ENCODE results near the gene SUPT3H.
"Not testable (repeated sequence)": the region's sequence is repeated elsewhere in the genome, so short reads cannot be mapped to it uniquely, and the experiment has no call there.

SUPT3H gene

DNA sequence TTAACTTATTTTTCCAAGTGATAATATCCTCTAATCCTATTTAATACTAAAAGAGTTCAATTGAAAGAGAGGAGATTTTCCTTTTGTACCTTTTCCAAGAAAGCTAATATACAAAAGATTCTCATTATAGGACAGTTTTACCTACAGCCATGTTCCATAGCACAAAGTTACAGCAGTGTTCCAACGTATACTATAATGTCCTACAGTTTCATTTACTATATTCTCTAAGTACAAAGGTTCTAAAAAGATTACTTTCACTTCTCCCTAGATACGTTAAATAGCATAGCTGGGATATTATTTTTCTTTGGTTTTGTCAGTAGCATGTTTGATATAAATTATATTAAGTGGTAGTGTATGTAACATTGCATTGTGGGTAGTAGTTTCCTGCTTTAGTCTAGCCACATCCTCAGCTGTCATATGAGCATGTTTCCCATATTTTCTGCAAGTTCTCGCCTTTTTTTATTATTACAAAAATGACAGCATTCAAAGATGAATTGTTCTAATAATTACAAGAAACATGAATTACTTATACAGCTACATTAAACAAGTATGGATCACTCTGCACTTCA lies 54.0 kb downstream of the SUPT3H start:
- DNase-seq (ENCODE audit: low spot score): no peak

DNA sequence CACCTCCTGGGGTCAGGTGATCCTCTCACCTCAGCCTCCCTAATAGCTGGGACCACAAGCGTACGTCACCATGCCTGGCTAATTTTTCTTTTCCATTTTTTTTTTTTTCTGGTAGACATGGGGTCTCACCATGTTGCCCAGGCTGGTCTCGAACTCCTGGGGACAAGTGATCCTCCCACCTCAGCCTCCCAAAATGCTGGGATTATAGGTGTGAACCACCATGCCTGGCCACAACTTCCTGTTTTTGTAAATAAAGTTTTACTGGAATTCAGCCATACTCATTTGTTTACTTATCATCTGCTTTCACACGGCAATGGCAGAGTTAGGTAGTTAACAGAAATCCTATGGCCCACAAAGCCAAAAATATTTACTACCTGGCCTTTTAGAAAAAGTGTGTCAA lies 57.4 kb downstream of the SUPT3H start:
- no peak for DNase-seq (ENCODE audit: low spot score)

DNA sequence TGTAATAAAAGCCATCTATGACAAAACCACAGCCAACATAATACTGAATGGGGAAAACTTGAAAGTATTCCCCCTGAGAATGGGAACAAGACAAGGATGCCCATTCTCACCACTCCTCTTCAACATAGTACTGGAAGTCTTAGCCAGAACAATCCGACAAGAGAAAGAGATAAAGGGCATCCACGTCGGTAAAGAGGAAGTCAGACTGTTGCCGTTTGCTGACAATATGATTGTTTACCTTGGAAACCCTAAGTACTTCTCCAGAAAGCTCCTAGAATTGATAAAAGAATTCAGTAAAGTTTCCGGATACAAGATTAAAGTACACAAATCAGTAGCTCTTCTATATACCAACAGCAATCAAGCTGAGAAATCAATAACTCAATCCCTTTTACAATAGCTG lies 63.6 kb downstream of the SUPT3H start:
- DNase-seq (ENCODE audit: low spot score): no peak

DNA sequence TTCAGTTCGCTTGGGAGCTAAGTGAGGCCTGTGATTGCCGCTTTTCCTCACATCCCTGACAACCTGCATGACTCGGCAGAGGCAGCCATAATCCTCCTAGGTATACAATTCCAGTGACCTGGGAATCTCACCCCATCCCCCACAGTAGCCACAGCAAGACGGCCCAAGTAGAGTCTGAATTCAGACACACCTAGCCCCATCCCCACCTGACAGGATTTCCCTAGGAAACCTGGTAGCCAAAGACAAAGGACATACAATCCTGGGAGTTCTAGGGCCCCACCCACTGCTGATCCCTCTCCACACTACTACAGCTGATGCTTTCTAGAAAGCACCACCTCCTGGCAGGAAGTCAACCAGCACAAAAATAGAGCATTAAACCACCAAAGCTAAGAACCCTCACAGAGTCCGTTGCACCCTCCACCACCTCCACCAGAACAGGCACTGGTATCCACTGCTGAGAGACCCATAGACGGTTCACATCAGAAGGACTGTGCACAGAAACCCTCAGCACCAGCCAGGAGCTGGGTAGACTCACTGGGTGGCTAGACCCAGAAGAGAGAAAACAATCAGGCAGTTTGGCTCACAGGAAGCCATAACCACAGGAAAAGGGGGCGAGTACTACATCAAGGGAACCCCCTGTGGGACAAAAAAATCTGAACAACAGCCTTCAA lies 67.5 kb downstream of the SUPT3H start:
- DNase-seq (ENCODE audit: low spot score): no peak

DNA sequence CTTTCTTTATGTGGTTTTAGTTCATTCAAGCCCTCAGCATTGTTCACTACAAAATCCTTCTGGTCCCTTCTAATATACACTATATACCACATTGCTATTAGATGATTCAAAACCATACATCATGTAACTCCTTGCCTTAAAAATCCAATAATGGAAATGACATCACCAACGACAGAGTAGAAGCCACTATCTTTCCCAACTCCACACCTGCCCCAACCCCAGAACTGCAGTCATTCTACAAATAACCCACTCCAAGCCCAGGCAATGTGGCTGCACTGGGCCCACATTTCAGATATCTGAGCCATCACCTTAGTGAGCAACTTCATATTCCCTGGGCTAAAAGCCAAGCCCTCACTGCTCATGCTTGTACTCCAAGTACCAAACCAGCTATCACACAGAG lies 72.2 kb downstream of the SUPT3H start:
- no peak for DNase-seq (ENCODE audit: low spot score)

DNA sequence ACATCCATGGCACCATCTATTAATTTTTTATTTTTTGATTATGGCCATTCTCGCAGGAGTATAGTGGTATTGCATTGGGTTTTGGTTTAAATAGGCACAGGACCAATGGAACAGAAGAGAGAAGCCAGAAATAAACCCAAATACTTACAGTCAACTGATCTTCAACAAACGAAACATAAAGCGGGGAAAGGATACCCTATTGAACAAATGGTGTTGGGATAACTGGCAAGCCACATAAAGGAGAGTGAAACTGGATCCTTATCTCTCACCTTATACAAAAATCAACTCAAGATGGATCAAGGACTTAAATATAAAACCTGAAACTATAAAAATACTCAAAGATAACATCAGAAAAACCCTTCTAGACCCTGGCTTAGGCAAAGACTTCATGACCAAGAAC lies 74.9 kb downstream of the SUPT3H start:
- no peak for DNase-seq (ENCODE audit: low spot score)

DNA sequence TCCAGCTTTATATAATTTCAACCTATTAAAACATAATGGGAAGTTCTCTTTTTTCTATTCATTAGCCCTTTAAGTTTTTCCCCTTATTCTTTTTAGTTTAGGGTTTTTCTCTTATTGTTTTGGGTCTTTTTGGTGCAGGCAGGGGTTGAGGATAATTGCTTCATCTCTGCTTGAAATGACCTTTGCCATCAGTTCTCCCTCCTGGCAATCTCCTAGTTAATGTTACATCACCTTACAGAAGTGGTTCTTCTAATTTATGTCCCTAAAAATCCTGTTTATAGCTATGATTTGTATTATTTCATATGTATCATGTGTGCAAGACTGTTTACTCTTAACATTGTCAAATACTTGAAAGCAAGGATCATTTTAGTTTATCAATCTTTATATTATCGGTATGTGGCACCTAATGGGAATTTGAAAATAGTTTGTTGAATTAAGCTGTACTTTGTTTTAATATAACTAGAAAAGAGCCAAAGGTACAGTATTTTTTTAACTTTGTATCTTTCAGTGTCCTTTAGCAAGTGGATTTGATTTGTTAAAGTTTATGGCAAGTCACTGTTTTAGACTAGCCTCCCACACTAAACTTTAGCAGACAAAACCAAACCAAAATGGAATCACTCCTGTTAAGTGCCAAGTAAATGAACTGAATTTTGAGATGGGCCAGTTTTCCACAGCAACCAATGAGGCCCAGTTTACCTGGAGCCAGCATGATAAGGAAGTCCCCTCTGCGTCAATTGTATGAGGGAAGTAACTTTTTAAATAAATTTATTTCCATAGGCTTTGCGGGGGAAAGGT lies 76.2 kb downstream of the SUPT3H start:
- DNase-seq (ENCODE audit: low spot score): no peak

DNA sequence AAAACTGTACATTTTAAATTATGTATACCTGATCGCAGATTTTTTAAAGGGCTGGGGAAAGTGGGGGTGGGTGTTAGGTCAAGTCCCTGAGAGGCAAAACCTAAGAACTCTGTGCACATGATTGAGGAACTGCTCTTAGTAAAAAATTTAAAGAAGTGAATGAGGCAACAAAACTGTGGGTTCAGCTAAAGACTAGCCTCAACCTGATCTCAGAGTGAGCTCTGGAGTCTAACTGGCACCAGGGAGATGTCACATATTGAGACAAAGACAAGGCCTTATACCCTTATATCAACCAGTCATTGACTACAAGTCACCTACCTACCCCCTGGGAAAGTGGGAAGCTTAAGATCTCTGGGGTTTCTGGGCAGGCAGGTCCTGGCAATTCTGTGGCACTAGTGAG lies 77.0 kb downstream of the SUPT3H start:
- DNase-seq (ENCODE audit: low spot score): no peak

DNA sequence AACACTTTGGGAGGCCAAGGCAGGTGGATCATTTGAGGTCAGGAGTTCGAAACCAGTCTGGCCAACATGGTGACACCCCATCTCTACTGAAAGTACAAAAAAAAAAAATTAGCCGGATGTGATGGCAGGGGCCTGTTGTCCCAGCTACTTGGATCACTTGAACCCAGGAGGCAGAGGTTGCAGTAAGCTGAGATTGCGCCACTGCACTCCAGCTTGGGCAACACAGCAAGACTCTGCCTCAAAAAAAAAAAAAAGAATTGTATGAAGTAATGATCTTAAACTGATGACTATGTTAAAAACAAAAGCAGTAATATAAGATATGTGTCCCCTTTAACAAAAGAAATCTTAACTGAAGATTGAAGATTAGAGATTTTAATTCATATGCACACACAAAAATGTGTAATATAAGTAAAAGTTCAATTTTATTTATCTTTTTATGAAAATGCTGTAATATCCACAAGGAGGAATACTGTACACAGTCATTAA lies 78.6 kb downstream of the SUPT3H start:
- DNase-seq (ENCODE audit: low spot score): no peak

DNA sequence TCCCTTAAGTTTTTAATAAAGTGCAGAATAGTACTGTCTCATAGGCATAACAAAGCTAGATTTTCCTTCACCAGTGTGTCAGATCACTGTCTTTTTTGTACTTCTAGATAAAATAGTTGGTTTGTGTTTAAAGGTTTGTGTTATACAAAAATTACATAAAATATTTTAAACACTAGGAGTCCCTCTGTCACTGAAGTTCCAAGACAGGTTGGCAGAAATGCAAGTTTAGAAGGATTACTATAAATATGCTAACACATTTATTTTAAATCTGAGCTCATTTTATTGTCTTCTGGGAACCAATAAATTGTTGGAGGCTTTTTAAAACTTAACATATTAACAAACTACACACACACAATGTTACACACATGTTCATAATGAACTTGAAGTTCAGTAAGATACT lies 80.4 kb downstream of the SUPT3H start:
- no peak for DNase-seq (ENCODE audit: low spot score)

DNA sequence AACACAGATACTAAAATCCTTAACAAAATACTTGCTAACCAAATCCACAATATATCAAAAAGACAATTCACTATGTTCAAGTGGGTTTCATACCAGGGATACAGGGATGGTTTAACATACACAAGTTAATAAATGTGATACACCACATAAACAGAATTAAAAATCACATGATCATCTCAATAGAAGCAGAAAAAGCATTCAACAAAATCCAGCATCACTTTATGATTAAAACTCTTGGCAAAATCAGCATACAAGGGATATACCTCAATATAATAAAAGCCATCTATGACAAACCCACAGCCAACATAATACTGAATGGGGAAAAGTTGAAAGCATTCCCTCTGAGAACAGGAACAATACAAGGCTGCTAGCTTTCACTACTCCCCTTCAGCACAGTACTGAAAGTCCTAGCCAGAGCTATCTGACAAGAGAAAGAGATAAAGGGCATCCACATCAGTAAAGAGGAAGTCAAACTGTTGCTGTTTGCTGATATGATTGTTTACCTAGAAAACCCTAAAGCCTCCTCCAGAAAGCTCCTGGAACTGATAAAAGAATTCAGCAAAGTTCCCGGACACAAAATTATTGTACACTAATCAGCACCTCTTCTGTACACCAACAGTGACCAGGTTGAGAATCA lies 83.6 kb downstream of the SUPT3H start:
- DNase-seq (ENCODE audit: low spot score): not testable (repeated sequence)

DNA sequence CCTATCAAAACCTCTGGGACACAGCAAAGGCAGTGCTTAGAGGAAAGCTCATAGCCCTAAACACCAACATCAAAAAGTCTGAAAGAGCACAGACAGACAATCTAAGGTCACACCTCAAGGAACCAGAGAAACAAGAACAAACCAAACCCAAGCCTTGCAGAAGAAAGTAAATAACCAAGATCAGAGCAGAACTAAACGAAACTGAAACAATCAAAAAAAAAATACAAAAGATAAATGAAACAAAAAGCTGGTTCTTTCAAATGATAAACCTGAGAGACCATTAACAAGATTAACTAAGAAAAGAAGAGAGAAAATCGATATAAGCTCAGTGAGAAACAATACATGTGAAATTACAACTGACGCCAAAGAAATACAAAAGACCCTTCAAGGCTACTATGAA lies 84.4 kb downstream of the SUPT3H start:
- DNase-seq (ENCODE audit: low spot score): no peak

DNA sequence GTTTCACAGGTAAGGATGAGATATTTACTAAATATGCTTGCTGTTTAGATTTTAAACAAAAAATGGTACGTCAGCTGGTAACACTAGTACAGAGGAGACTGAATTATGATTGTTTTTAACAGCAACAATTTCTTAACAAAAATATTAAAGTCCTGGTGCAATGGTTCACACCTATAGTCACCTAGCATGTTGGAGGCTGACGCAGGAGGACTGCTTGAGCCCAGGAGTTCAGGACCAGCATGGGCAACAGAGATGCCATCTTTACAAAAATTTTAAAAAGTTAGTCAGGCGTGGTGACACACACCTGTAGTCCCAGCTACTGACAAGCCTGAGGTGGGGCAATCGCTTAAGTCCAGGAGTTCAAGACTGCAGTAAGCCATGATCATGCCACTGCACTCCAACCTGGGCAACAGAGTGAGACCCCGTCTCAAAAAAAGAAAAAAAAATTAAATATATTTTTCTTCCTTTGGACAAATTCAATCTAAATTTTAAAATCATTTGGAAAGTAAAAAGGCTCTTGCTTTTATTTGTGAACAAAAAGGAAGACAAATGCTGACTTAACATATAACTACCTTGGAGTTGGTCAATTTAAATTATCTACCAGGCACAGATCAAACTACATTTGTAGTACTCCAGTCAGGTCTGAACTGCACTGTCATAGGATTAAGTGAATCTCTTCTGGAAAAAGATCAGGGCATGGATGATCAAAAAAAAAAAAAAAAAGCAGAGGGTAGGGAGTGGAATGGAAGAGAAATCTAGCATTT lies 87.8 kb downstream of the SUPT3H start:
- DNase-seq (ENCODE audit: low spot score): no peak

DNA sequence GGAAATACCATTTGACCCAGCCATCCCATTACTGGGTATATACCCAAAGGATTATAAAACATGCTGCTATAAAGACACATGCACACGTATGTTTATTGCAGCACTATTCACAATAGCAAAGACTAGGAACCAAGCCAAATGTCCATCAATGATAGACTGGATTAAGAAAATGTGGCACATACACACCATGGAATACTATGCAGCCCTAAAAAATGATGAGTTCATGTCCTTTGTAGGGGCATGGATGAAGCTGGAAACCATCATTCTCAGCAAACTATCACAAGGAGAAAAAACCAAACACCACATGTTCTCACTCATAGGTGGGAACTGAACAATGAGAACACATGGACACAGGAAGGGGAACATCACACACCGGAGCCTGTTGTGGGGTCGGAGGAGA lies 91.0 kb downstream of the SUPT3H start:
- DNase-seq (ENCODE audit: low spot score): not testable (repeated sequence)

DNA sequence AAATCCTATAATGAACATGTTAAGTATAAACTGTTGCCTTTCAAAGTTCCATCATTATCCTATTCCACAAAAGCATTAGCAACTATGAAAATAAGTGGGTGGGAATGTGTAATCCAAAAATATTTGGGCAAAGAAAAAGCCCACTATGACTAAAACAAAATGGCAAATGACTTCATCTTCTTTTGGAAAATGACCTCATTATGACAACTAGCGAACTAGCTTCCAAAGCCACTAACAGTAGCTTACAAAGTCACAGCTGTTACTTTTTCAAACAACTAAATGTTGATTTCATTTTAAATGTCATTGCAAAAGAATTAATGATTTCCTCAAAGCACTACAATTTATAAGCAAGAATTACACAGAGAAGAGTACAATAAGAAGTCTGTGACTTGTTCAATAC lies 99.4 kb downstream of the SUPT3H start:
- DNase-seq (ENCODE audit: low spot score): no peak

DNA sequence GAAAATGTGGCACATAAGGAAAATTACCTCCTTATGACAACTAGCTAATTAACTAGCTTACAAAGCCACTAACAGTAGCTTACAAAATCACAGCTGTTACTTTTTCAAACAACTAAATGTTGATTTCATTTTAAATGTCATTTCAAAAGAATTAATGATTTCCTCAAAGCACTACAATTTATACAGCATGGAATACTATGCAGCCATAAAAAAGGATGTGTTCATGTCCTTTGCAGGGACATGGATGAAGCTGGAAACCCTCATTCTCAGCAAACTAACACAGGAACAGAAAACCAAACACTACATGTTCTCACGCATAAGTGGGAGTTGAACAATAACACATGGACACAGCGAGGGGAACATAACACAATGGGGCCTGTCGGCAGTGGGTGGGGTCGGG lies 100.0 kb downstream of the SUPT3H start:
- DNase-seq (ENCODE audit: low spot score): not testable (repeated sequence)

DNA sequence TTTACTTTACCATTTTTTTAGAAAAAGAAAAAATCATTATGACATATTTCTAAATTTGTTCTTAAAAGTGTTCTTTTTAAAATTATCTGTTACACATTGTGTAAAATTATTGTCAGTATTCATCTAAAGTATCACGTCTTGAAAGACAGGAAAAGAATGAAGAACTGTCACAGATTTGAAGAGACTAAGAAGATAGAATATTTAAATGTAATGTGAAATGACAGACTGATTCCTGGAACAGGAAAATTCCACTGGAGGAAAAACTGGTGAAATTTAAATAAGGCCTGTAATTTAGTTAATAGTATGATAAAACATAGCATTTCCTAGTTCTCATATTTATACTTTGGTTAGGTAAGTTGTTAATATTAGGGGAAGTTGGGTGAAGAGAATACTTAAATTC lies 102.4 kb downstream of the SUPT3H start:
- DNase-seq (ENCODE audit: low spot score): no peak

DNA sequence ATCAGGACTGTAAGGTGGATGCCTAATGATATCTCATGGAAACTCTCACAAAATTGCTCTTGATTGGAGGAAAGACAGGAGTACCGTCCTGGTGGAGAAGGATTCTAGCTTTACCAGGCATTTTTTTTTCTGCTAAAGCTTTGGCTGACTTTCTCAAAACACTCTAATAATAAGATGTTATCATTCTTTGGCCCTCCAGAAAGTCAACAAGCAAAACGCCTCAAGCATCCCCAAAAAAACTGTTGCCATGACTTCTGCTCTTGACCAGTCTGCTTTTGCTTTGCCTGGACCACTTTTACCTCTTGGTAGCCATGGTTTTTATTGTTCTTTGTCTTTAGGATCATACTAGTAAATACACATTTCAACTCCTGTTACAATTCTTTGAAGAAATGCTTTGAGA lies 105.1 kb downstream of the SUPT3H start:
- DNase-seq (ENCODE audit: low spot score): no peak

DNA sequence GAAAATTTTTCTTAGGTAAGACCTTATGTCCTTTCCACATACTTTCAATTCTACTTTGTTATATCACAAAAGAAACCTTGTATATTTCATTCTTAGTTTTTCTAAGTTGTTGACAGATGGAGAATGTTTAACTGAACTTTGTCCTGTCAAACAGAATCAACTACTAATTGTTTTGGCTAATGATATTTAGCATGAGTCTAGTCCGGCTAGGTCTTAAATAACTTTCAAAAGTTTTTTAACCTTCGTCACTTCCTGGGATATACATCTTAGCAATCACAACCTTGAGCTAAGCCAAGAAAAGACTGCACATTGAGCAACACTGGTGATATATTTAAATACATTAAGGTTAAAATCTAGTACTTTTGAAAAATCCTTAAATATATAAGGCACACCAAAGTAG lies 112.5 kb downstream of the SUPT3H start:
- DNase-seq (ENCODE audit: low spot score): no peak

DNA sequence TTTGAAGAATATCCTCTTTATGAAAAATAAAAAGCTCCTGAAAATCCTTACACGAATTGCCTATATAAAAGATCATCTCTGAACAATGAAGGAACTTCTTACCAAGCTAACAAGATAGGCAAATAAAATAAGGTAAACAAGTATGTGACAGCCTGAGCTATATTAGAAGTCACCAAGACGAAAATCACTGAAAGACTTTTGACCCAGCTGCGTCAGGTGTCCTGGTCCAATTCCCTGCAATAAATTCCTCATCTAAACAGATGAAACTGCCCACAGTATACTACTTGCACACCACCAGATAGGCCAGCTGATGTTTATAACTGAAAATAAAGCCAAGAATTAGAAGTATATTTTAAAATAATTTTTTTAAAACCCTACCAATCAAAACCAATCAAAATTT lies 117.0 kb downstream of the SUPT3H start:
- no peak for DNase-seq (ENCODE audit: low spot score)

DNA sequence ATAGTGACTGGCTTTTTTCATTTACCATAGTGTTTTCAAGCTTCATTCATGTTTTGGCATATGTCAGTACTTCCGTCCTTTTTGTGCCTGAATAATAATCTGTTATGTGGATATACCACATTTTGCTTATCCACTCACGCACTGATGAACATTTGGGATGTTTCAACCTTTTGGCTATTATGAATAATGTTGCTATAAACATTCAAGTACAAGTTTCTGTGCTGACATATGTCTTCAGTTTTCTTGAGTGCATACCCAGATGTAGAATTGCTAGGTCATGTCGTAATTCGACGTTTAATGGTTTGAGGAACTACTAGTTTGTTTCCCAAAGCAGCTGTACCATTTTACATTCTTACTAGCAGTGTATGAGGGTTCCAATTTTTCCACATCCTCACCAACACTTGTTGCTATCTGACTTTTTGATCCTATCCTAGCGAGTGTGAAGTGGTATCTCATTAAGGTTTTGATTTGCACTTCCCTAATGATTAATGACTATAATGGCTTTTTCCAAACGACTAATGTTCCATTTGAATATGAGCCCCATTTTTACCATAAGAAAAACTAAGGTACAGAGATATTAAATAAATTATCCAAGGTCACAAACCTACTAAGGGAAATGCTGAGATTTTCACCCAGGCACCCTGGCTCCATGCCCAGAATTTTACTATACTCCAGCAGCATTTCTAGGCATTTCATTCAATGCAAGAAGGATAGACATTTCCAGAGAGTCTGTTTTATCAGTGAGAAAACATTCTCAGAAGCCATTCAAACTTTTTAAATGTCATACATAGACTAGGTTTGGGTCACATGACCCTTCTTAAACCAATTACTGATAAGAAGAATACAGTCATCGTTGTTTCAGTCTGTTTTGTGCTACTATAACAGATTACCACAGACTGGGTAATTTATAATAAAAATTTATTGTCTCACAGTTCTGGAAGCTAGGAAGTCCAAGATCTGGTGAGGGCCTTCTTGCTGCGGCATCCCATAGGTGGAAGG lies 120.7 kb downstream of the SUPT3H start:
- DNase-seq (ENCODE audit: low spot score): no peak
